NCI-H2029 (cell line): ENCODE results near the gene GPR84.

Source experiments
- DNase-seq: peaks from one replicate; lab custom pipeline; 2025; lab: John Stamatoyannopoulos, UW

Gene GPR84

GRCh38 chr12:54373649-54374561 is 9.6 kb upstream of the GPR84 start:
- no peak for DNase-seq

- no peak for DNase-seq
Measured at GRCh38 chr12:54372113-54372806, 8.0 kb upstream of the GPR84 start.

- peak; percentile 94 for DNase-seq
Measured at GRCh38 chr12:54371328-54372112, 7.2 kb upstream of the GPR84 start.

GRCh38 chr12:54370171-54370730 is 6.0 kb upstream of the GPR84 start:
- peak; percentile 14 for DNase-seq

- DNase-seq = no peak
Measured at GRCh38 chr12:54369597-54370131, 5.4 kb upstream of the GPR84 start.

- peak; percentile 72 for DNase-seq
Measured at GRCh38 chr12:54368709-54369596, 4.7 kb upstream of the GPR84 start.

GRCh38 chr12:54368025-54368708 is 3.9 kb upstream of the GPR84 start:
- no peak for DNase-seq

- no peak for DNase-seq
Measured at GRCh38 chr12:54363618-54364017, 668 bp downstream of the GPR84 start.

GRCh38 chr12:54363047-54363446 is 1.2 kb downstream of the GPR84 start:
- no peak for DNase-seq

- DNase-seq = peak; percentile 87
Measured at GRCh38 chr12:54360717-54361456, 3.4 kb downstream of the GPR84 start.

- DNase-seq = no peak
Measured at GRCh38 chr12:54359762-54360351, 4.4 kb downstream of the GPR84 start.

- DNase-seq = peak; percentile 99
Measured at GRCh38 chr12:54358945-54359761, 5.1 kb downstream of the GPR84 start.

GRCh38 chr12:54358191-54358944 is 5.9 kb downstream of the GPR84 start:
- peak; percentile 71 for DNase-seq

- DNase-seq = no peak
Measured at GRCh38 chr12:54357506-54358190, 6.6 kb downstream of the GPR84 start.

GRCh38 chr12:54356951-54357356 is 7.3 kb downstream of the GPR84 start:
- no peak for DNase-seq

- no peak for DNase-seq
Measured at GRCh38 chr12:54356228-54356627, 8.1 kb downstream of the GPR84 start.
